Inflammatory macrophage treated with lipopolysaccharide for 1 hour (primary cell): ENCODE measurements around the gene SNX11.

Source experiments
- DNase-seq, 2 donors: peaks; one replicate each; pipeline ENCODE4 v3.0.0-alpha.2; 2020 to 2022

SNX11 gene

DNA sequence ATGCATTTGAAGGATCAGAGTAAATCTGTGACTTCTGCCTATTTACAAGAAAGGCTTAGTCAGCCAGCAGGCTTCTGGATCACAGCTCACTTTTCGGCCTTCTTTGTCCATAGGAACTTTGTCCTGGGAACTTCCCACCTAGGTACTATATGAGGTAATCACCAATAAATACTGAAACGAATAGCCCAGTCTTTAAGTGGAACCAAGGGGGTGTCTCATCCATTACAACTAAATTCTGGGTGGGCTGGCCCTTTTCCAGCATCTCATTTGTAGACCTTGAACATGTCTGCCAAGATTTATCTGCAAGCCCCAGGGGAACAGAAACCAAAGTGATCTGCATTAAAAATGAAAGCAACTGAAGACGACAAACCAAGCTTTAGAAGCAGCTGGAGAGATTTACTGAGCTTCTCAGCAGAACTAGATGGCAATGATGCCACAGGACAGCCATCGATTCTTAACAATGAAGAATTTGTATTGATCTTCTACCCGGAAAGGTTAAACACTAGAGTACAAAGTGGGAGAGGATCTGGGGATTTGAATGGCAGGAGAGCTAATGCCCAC is 55.5 kb downstream of the SNX11 start:
- DNase-seq: no peak

GRCh38 chr17:48163809-48164208 is 56.2 kb downstream of the SNX11 start:
- no peak for DNase-seq

DNA sequence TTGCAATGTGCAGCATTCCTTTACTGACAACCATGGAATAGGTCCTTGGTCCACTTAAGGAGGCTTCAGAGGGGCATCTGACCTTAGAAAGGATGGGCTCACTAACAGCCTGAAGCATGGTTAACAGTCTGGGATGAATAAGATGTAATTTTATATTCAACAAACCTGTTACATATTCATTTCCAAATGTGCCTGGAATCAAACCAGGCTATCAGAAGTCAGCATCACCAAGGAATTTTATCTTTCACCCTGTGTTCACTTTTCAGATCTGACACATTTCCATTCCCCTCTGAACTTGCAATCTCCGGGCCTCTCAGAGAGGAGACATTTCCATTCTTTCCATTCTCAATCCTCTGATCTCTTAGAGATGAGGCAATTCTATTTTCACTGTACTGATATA is 62.4 kb downstream of the SNX11 start:
- DNase-seq: no peak
